Endothelial cell of umbilical vein (primary cell): ENCODE measurements around the gene NUDT14. TPM values are rescaled to one million over a fixed set of nuclear protein-coding genes. Genes with fewer than 3 reads are reported as not detected.

ENCODE experiments used
- BruUV-seq: library from RNA; stranded (reverse); fragments of 400-500 nt; replicated peaks from 2 replicates; lab custom pipeline; 2021; lab: Mats Ljungman, UMichigan
- CTCF ChIA-PET: fragments of 300-600, 350-600 bp; sonication (Branson Sonifier 250); formaldehyde crosslinking; loops from one replicate; lab custom pipeline; 2021; ENCODE audit warnings: antibody characterized with exemption, inconsistent platforms; lab: Charles Lee
- POLR2A ChIA-PET: fragments of 300-600, 350-600 bp; sonication (Branson Sonifier 250); formaldehyde crosslinking; loops from one replicate; lab custom pipeline; 2021; ENCODE audit warnings: antibody characterized with exemption, inconsistent platforms; lab: Charles Lee
- DNase-seq: peaks from one replicate; pipeline ENCODE4 v3.0.0-alpha.2; 2011; ENCODE audit warnings: low read depth, low spot score
- FAIRE-seq: peaks from 2 replicates; lab custom pipeline; 2011; peaks lifted over from hg19 to GRCh38; lab: Jason Lieb, UNC
- H2AFZ ChIP-seq: 2 replicates; pipeline ENCODE4 v1.6.0; 2012; ENCODE audit warnings: low read depth, low read length, control low read depth, inconsistent platforms
- H3K27ac ChIP-seq: 2 replicates; pipeline ENCODE4 v1.5.1; 2011; ENCODE audit warnings: low read depth, mild to moderate bottlenecking, control low read depth, low read length, moderate library complexity; ENCODE audit not compliant: insufficient read depth
- H3K27me3 ChIP-seq, 2 experiments: 2 replicates each; pipeline versions ENCODE4 v1.6.0 to v1.6.1; 2011; ENCODE audit warnings: low read length in 2 of 2, mixed read lengths in 1 of 2; ENCODE audit not compliant: control insufficient read depth in 2 of 2, insufficient read depth in 2 of 2
- H3K36me3 ChIP-seq, 2 experiments: 2 replicates in 1 of 2; 3 replicates in 1 of 2; pipeline ENCODE4 v1.5.1; 2011; ENCODE audit warnings: low read length in 2 of 2, mild to moderate bottlenecking in 1 of 2, moderate library complexity in 1 of 2; ENCODE audit not compliant: control insufficient read depth in 2 of 2, insufficient read depth in 2 of 2; ENCODE audit errors: extremely low read depth in 1 of 2
- H3K4me1 ChIP-seq: 3 replicates; pipeline ENCODE4 v1.5.1; 2011; ENCODE audit warnings: mild to moderate bottlenecking, low read length; ENCODE audit not compliant: control insufficient read depth, insufficient read depth; ENCODE audit errors: extremely low read depth
- H3K4me2 ChIP-seq: 2 replicates; pipeline ENCODE4 v1.6.1; 2011; ENCODE audit warnings: low read length, control low read depth, mixed read lengths; ENCODE audit not compliant: insufficient read depth
- H3K4me3 ChIP-seq, 3 experiments: fragments of 200-600 bp in 1 of 3; sonication (generic), shearing (Covaris generic) in 1 of 3; replicated peaks in 1 of 3; 2 replicates each; pipeline ENCODE4 v1.5.1; 2011 to 2016; ENCODE audit warnings: control low read depth in 3 of 3, low read length in 3 of 3, mild to moderate bottlenecking in 2 of 3, inconsistent platforms in 1 of 3, low read depth in 1 of 3, moderate library complexity in 1 of 3; ENCODE audit not compliant: insufficient read depth in 1 of 3
- H3K79me2 ChIP-seq: 2 replicates; pipeline ENCODE4 v1.6.0; 2012; ENCODE audit warnings: low read length, inconsistent platforms; ENCODE audit not compliant: control insufficient read depth, insufficient read depth
- H3K9ac ChIP-seq: replicated peaks from 2 replicates; pipeline ENCODE3; 2011; ENCODE audit warnings: low read length, control low read depth; ENCODE audit not compliant: insufficient read depth; ENCODE audit errors: extremely low read depth
- H3K9me1 ChIP-seq: replicated peaks from 3 replicates; pipeline ENCODE4 v1.6.0; 2011; ENCODE audit warnings: mild to moderate bottlenecking, low read length; ENCODE audit not compliant: control insufficient read depth, insufficient read depth; ENCODE audit errors: extremely low read depth
- H3K9me3 ChIP-seq: replicated peaks from 2 replicates; pipeline ENCODE4 v1.5.1; 2012; ENCODE audit warnings: low read length, inconsistent platforms; ENCODE audit not compliant: control insufficient read depth, insufficient read depth
- H4K20me1 ChIP-seq: replicated peaks from 2 replicates; pipeline ENCODE3; 2011; ENCODE audit warnings: mild to moderate bottlenecking, low read length; ENCODE audit not compliant: control insufficient read depth, insufficient read depth; ENCODE audit errors: extremely low read depth
- EZH2 ChIP-seq: IDR thresholded peaks from 2 replicates; pipeline ENCODE4 v1.6.1; 2012; ENCODE audit warnings: borderline replicate concordance, low read depth, mild to moderate bottlenecking, moderate library complexity, low read length, inconsistent platforms; ENCODE audit not compliant: severe bottlenecking
- MYC ChIP-seq: IDR thresholded peaks from one replicate; pipeline ENCODE4 v1.6.1; 2011; ENCODE audit warnings: mild to moderate bottlenecking, low read depth, low read length
- POLR2A ChIP-seq: IDR thresholded peaks from 2 replicates; pipeline ENCODE4 v1.6.1; 2012; ENCODE audit warnings: low read depth, mild to moderate bottlenecking, control low read depth, low read length
- POLR2AphosphoS5 ChIP-seq: IDR thresholded peaks from 2 replicates; pipeline ENCODE4 v1.6.1; 2012; ENCODE audit warnings: low read depth, mild to moderate bottlenecking, control low read depth, low read length, moderate library complexity; ENCODE audit not compliant: insufficient read depth
- dilution Hi-C: fragments of 300-500 bp; cut with MboI; formaldehyde crosslinking; loops from one replicate; pipeline ENCODE4 v1.15.0; 2019; ENCODE audit warnings: low sequenced_read_pairs; ENCODE audit not compliant: extremely low pct_ligation_motif_present
- intact Hi-C: fragments of 100-400 bp; cut with micrococcal nuclease; formaldehyde crosslinking; loops from one replicate; pipeline ENCODE4 v1.10.0; 2022
- polyA plus RNA-seq, 4 experiments: library from polyadenylated mRNA; depleted of rRNA in 3 of 4; stranded (reverse) in 3 of 4; unstranded in 1 of 4; fragments of >200 nt; gene quantifications; 2 replicates each; pipeline versions ENCODE4 v1.2.1 to v1.2.3, GENCODE V29; 2011 to 2012; ENCODE audit warnings: missing spikeins in 1 of 4
- total RNA-seq: library from RNA; stranded (reverse); gene quantifications from 2 replicates; pipeline ENCODE4 v1.2.3, GENCODE V29; 2021
- TF ChIP-seq, protein P1 (sequence below), 2 donors: IDR thresholded peaks; 1 replicate in 1 of 2; 2 replicates in 1 of 2; pipeline ENCODE4 v1.5.1; 2011; ENCODE audit warnings: low read length in 2 of 2, mild to moderate bottlenecking in 2 of 2, moderate library complexity in 2 of 2, control low read depth in 1 of 2, inconsistent platforms in 1 of 2, low read depth in 1 of 2; ENCODE audit not compliant: insufficient read depth in 1 of 2; ENCODE audit errors: extremely low read depth in 1 of 2

NUDT14 gene
- total and polyA plus RNA-seq, 2 donors (not counting 3 experiments of a cell fraction or from before 2014, with no cell fraction given) = 97.7 to 103 TPM

DNA sequence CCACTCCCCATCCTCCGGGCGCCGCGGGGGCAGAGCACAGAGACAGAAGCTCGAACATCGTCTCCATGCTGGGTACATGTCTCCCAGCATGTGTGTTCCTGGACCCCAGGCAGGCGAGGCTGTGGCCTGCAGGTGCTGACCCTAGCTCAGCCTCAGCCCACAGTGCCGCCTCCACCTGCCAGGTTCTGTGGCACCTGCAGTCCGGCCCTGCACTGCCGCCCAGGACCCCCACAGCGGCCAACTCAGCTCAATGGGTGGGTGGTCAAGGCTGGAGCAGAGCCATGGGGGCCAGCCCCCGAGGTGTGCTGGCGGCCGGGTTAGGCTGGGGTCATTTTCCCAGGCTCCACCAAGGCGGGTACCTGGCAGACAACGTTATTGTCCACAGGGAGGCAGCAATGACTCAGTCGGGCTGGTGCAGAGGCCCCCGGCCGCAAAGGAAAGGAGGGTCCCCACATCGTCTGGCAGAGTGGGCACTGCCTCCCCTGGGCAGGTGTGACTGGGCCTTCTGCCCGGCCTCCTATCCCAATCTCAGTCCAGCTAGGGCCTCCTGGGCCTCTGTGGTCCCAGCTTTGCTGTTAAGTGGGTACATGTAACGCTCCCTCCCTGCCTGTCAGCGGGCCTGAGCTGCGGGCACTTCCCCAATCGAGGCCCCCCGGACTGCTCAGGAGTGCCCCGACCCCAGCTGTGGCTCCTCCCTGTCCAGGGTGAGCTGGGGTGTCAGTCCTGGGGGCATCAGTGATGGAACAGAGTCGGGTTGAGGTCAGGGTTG lies 20.2 kb upstream of the NUDT14 start:
- Histone ChIP-seq H2AFZ (peak overlapping the region; percentile 21), H3K9me1 (no peaks in the 10 kb centered on the region), H3K79me2 (no peaks in the 10 kb centered on the region), H3K9ac (no peak overlapping the region), H3K4me3 (no peak overlapping the region), H3K27ac (peak overlapping the region; percentile 11), H3K4me2 (no peak overlapping the region), H3K27me3 (no peaks in the 10 kb centered on the region), H3K9me3 (no peaks in the 10 kb centered on the region), H3K36me3 (no peaks in the 10 kb centered on the region), H3K4me1 (peaks cover 36% of the 10 kb centered on the region), H4K20me1 (no peaks in the 10 kb centered on the region)
- BruUV-seq = no TSS peak
- TF ChIP-seq, protein P1, sequence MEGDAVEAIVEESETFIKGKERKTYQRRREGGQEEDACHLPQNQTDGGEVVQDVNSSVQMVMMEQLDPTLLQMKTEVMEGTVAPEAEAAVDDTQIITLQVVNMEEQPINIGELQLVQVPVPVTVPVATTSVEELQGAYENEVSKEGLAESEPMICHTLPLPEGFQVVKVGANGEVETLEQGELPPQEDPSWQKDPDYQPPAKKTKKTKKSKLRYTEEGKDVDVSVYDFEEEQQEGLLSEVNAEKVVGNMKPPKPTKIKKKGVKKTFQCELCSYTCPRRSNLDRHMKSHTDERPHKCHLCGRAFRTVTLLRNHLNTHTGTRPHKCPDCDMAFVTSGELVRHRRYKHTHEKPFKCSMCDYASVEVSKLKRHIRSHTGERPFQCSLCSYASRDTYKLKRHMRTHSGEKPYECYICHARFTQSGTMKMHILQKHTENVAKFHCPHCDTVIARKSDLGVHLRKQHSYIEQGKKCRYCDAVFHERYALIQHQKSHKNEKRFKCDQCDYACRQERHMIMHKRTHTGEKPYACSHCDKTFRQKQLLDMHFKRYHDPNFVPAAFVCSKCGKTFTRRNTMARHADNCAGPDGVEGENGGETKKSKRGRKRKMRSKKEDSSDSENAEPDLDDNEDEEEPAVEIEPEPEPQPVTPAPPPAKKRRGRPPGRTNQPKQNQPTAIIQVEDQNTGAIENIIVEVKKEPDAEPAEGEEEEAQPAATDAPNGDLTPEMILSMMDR (IDR thresholded peaks at IDR 0.05; ENCODE audit: extremely low read depth in 1 of 2, insufficient read depth in 1 of 2, low read depth in 1 of 2, low read length in 2 of 2) = peak; percentile 4 to 25
- no peak for TF ChIP-seq MYC
- FAIRE-seq (peak; percentile 42), DNase-seq (no peak)
- dilution Hi-C loops = no loop called here
- ChIA-PET CTCF (interaction anchor here (2.1 to 9.7 kb wide), 3 partner anchors 31 to 151 kb away, joined by 10 to 94 read pairs (median 17); partner anchors contain the start of gene JAG2), POLR2A (no interaction called here)
- intact Hi-C loops = loop anchor here (10.0 kb wide), 1 partner anchor 53 kb away; no protein-coding TSS in a partner anchor

DNA sequence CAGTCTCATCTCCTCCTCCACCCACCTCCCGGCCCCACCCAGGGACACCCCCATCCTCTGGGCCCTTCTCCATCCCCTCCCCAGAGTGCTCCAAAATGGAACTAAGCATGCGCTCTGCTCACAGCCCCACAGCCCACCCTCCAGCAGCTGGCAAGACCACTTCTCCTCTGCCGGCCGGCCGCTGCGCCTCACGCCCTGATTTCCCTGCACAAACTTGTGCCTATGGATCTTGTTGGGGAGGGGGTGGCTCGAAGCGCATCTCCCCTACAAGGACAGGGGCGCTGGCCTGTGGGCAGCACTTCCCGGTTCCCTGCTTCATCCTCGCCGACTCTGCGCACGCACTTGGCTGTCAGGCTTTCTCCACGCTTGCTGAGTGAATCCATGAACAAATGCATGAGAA lies 19.5 kb upstream of the NUDT14 start:
- BruUV-seq = no TSS peak

More for the DNA sequence above, 19.5 kb upstream of the NUDT14 start:
- Histone ChIP-seq H3K4me3 (no peak overlapping the region), H3K27me3 (no peaks in the 10 kb centered on the region), H3K9me1 (no peaks in the 10 kb centered on the region), H3K4me2 (no peak overlapping the region), H3K27ac (no peak overlapping the region), H3K9ac (no peak overlapping the region), H2AFZ (no peak overlapping the region), H3K79me2 (no peaks in the 10 kb centered on the region), H3K36me3 (no peaks in the 10 kb centered on the region), H3K9me3 (no peaks in the 10 kb centered on the region), H4K20me1 (no peaks in the 10 kb centered on the region), H3K4me1 (peaks cover 43% of the 10 kb centered on the region)
- ChIA-PET POLR2A (no interaction called here), CTCF (interaction anchor here (1.0 to 9.7 kb wide), 4 partner anchors 12 to 110 kb away, joined by 3 to 94 read pairs (median 10); partner anchors contain the start of gene JAG2)
- DNase-seq (no peak), FAIRE-seq (no peak)
- TF ChIP-seq POLR2A = no peak
- no peak for TF ChIP-seq EZH2
- no peak for TF ChIP-seq POLR2AphosphoS5
- intact Hi-C loops = loop anchor here (10.0 kb wide), 1 partner anchor 54 kb away; no protein-coding TSS in a partner anchor
- dilution Hi-C loops = no loop called here
